ENCODE results near the gene GSDMA. TPM values are rescaled to one million over a fixed set of nuclear protein-coding genes. Genes with fewer than 3 reads are reported as not detected.

GSDMA gene
- total RNA-seq, 1 donor from 2014 or later = 0.26 TPM

DNA sequence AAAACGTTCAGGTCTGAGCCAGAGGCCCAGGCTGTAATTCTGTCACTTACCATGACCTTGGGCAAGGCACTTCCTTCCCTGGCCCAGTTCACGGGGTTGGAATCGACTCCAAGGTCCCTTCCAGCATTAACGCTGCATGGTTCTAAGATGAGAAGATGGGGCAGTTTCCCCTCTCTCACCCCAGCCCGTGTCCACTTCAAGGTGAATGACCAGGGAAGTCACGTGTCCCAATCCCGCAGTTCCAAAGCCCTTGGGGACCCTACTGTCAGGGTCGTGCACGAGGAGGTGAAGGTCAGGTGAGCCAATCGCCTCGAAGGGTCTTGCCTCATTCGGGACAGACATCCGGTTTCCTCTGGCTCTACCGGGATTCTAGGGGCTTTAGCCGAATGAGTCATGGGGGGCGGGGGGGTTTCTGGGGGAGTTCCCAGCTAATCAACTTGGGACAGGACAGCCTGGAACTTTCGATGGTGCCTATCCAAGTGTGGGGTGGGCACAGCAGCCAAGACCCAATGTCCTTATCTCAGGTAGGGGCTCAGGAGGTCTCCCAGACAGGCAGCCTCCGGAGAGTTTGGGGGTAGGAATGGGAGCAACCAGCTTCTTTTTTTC is 51.7 kb downstream of the GSDMA start:
- FAIRE-seq = no peak
- DNase-seq (ENCODE audit: low read depth) = no peak
- Histone ChIP-seq H3K4me3 (ENCODE audit: low read depth, low read length) (no peak overlapping the region), H3K27me3 (ENCODE audit: control insufficient read depth, insufficient read depth, low read length) (no peaks in the 10 kb centered on the region), H3K36me3 (ENCODE audit: control insufficient read depth, insufficient read depth, low read length) (peaks cover 3% of the 10 kb centered on the region)
- TF ChIP-seq CTCF (IDR thresholded peaks at IDR 0.05; ENCODE audit: insufficient read depth, low read length, severe bottlenecking) = no peak

- Histone ChIP-seq H3K4me3 (ENCODE audit: low read depth, low read length) (no peak within 1 kb of the TSS), H3K36me3 (ENCODE audit: control insufficient read depth, insufficient read depth, low read length) (peaks cover 8% of the 10 kb centered on the region), H3K27me3 (ENCODE audit: control insufficient read depth, insufficient read depth, low read length) (no peaks in the 10 kb centered on the region)
- no peak for FAIRE-seq
- DNase-seq (ENCODE audit: low read depth) = peak; percentile 40
- TF ChIP-seq CTCF (IDR thresholded peaks at IDR 0.05; ENCODE audit: insufficient read depth, low read length, severe bottlenecking) = no peak
These were observed 52.5 kb downstream of the GSDMA start, which contains the start of gene CSF3 for GRCh38 chr17:40015005-40015997. Gene CSF3 (plus strand): TSS chr17:40015440. CDS start chr17:40015475, 35 bp downstream.

DNA sequence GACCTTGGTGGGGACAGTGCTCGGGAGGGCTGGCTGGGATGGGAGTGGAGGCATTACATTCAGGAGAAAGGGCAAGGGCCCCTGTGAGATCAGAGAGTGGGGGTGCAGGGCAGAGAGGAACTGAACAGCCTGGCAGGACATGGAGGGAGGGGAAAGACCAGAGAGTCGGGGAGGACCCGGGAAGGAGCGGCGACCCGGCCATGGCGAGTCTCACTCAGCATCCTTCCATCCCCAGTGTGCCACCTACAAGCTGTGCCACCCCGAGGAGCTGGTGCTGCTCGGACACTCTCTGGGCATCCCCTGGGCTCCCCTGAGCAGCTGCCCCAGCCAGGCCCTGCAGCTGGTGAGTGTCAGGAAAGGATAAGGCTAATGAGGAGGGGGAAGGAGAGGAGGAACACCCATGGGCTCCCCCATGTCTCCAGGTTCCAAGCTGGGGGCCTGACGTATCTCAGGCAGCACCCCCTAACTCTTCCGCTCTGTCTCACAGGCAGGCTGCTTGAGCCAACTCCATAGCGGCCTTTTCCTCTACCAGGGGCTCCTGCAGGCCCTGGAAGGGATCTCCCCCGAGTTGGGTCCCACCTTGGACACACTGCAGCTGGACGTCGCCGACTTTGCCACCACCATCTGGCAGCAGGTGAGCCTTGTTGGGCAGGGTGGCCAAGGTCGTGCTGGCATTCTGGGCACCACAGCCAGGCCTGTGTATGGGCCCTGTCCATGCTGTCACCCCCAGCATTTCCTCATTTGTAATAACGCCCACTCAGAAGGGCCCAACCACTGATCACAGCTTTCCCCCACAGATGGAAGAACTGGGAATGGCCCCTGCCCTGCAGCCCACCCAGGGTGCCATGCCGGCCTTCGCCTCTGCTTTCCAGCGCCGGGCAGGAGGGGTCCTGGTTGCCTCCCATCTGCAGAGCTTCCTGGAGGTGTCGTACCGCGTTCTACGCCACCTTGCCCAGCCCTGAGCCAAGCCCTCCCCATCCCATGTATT is 53.5 kb downstream of the GSDMA start:
- H3K4me3 ChIP-seq (ENCODE audit: low read depth, low read length) = no peak overlapping the region
- no peaks in the 10 kb centered on the region for H3K27me3 ChIP-seq (ENCODE audit: control insufficient read depth, insufficient read depth, low read length)
- TF ChIP-seq CTCF (IDR thresholded peaks at IDR 0.05; ENCODE audit: insufficient read depth, low read length, severe bottlenecking) = no peak
- DNase-seq (ENCODE audit: low read depth) (no peak), FAIRE-seq (no peak)
- peaks cover 8% of the 10 kb centered on the region for H3K36me3 ChIP-seq (ENCODE audit: control insufficient read depth, insufficient read depth, low read length)

- FAIRE-seq = peak; percentile 62
- peaks cover 10% of the 10 kb centered on the region for H3K36me3 ChIP-seq (ENCODE audit: control insufficient read depth, insufficient read depth, low read length)
- H3K4me3 ChIP-seq (ENCODE audit: low read depth, low read length) = no peak overlapping the region
- DNase-seq (ENCODE audit: low read depth) = no peak
- TF ChIP-seq CTCF (IDR thresholded peaks at IDR 0.05; ENCODE audit: insufficient read depth, low read length, severe bottlenecking) = no peak
- H3K27me3 ChIP-seq (ENCODE audit: control insufficient read depth, insufficient read depth, low read length) = no peaks in the 10 kb centered on the region
These were observed 54.7 kb downstream of the GSDMA start for GRCh38 chr17:40017422-40018080.

All from bronchial epithelial cell (primary cell).